HepG2 (cell line): ENCODE results near the gene FOSB. TPM values are rescaled to one million over a fixed set of nuclear protein-coding genes. Genes with fewer than 3 reads are reported as not detected.
A peak's percentile ranks its signal among the peaks of the same experiment; 100 is the strongest.

Experiments
- CCAR2 ChIP-seq: fragments of 200-400 bp; formaldehyde crosslinking; optimal IDR thresholded peaks from 2 replicates; pipeline ENCODE3; 2018; ENCODE audit warnings: low read depth, mild to moderate bottlenecking, low read length, moderate library complexity
- DZIP1 ChIP-seq: sonication (generic); formaldehyde crosslinking; IDR thresholded peaks from 2 replicates; pipeline ENCODE4 v1.5.0; 2020; ENCODE audit warnings: mild to moderate bottlenecking, missing genetic modification reagents
- GABPA ChIP-seq, 2 experiments: IDR thresholded peaks; 2 replicates each; pipeline ENCODE4 v1.6.1; 2011 to 2016; ENCODE audit warnings: low read depth in 2 of 2, low read length in 1 of 2, missing biosample characterization in 1 of 2, missing genetic modification characterization in 1 of 2
- GABPB1 ChIP-seq: IDR thresholded peaks from 2 replicates; pipeline ENCODE4 v1.6.1; 2016; ENCODE audit warnings: mild to moderate bottlenecking, missing genetic modification reagents, moderate library complexity, missing compliant biosample characterization
- GTF2F1 ChIP-seq: fragments of 150-350 bp; IDR thresholded peaks from 2 replicates; pipeline ENCODE4 v1.6.1; 2014; ENCODE audit warnings: low read length
- MEIS1 ChIP-seq: sonication (generic); formaldehyde crosslinking; IDR thresholded peaks from 2 replicates; pipeline ENCODE4 v1.9.0; 2021; ENCODE audit warnings: mild to moderate bottlenecking, missing genetic modification reagents, moderate library complexity, borderline replicate concordance
- POLR2A ChIP-seq, 2 experiments: IDR thresholded peaks; 2 replicates each; pipeline ENCODE4 v1.6.1; 2011; ENCODE audit warnings: low read depth in 2 of 2, low read length in 2 of 2, mild to moderate bottlenecking in 1 of 2, moderate library complexity in 1 of 2; ENCODE audit not compliant: insufficient read depth in 1 of 2
- SAP130 ChIP-seq: IDR thresholded peaks from 2 replicates; pipeline ENCODE4 v1.6.1; 2016; ENCODE audit warnings: low read depth
- SPEN ChIP-seq: sonication (generic); formaldehyde crosslinking; IDR thresholded peaks from 2 replicates; pipeline ENCODE4 v1.5.1; 2020; ENCODE audit warnings: low read depth, mild to moderate bottlenecking, missing genetic modification reagents
- SRF ChIP-seq: IDR thresholded peaks from 2 replicates; pipeline ENCODE4 v1.6.1; 2011; ENCODE audit warnings: mild to moderate bottlenecking, low read depth, low read length, moderate library complexity
- SSRP1 ChIP-seq: IDR thresholded peaks from 2 replicates; pipeline ENCODE4 v1.6.1; 2016; ENCODE audit warnings: control low read depth
- TBL1XR1 ChIP-seq: fragments of 150-350 bp; IDR thresholded peaks from 2 replicates; pipeline ENCODE4 v1.6.1; 2014; ENCODE audit warnings: borderline replicate concordance, low read length; ENCODE audit not compliant: partially characterized antibody
- TEAD3 ChIP-seq: optimal IDR thresholded peaks from 2 replicates; pipeline ENCODE3; 2016; ENCODE audit warnings: borderline replicate concordance
- THAP11 ChIP-seq: IDR thresholded peaks from 2 replicates; pipeline ENCODE4 v1.6.1; 2016; ENCODE audit warnings: missing biosample characterization, missing genetic modification reagents
- ZC3H13 ChIP-seq: sonication (generic); formaldehyde crosslinking; IDR thresholded peaks from 2 replicates; pipeline ENCODE4 v1.8.1; 2023; ENCODE audit warnings: mild to moderate bottlenecking, missing genetic modification reagents, moderate library complexity
- ZMYM4 ChIP-seq: sonication (generic); formaldehyde crosslinking; IDR thresholded peaks from 2 replicates; pipeline ENCODE4 v1.8.1; 2023; ENCODE audit warnings: mild to moderate bottlenecking, missing genetic modification reagents
- ZNF225 ChIP-seq: sonication (generic); formaldehyde crosslinking; IDR thresholded peaks from 2 replicates; pipeline ENCODE4 v1.4.0; 2020; ENCODE audit warnings: mild to moderate bottlenecking, missing genetic modification reagents
- ZNF232 ChIP-seq: sonication (generic); formaldehyde crosslinking; IDR thresholded peaks from 2 replicates; pipeline ENCODE4 v1.4.0; 2020; ENCODE audit warnings: missing genetic modification reagents, borderline replicate concordance
- ZNF331 ChIP-seq: sonication (generic); formaldehyde crosslinking; IDR thresholded peaks from 2 replicates; pipeline ENCODE4 v1.4.0; 2020; ENCODE audit warnings: missing genetic modification reagents
- ZNF503 ChIP-seq: sonication (generic); formaldehyde crosslinking; IDR thresholded peaks from 2 replicates; pipeline ENCODE4 v1.4.0; 2020; ENCODE audit warnings: missing genetic modification reagents
- ZNF841 ChIP-seq: sonication (generic); formaldehyde crosslinking; IDR thresholded peaks from 2 replicates; pipeline ENCODE4 v1.8.1; 2023; ENCODE audit warnings: missing genetic modification reagents, borderline replicate concordance
- polyA plus RNA-seq, 8 experiments: library from polyadenylated mRNA; depleted of rRNA in 3 of 8; stranded (reverse) in 7 of 8; unstranded in 1 of 8; fragments of >200 nt; fragmentation: Illumina TruSeq in 4 of 8; extraction: Trizol in 4 of 8; gene quantifications; 2 replicates each; pipeline versions ENCODE4 v1.2.1 to v1.2.3, GENCODE V29; 2011 to 2016; ENCODE audit warnings: low read depth in 4 of 8, missing spikeins in 1 of 8, mixed read lengths in 1 of 8; ENCODE audit not compliant: insufficient read depth in 1 of 8
- total RNA-seq, 5 experiments: library from RNA; depleted of rRNA; stranded (reverse); fragments of >200 nt; fragmentation: Illumina TruSeq; extraction: Trizol; gene quantifications; 2 replicates each; pipeline ENCODE4 v1.2.3, GENCODE V29; 2016; ENCODE audit warnings: low read depth in 1 of 5
- TF ChIP-seq, protein P1 (sequence below): sonication (generic); formaldehyde crosslinking; conservative IDR thresholded peaks from 2 replicates; pipeline ENCODE4 v1.4.0; 2020; ENCODE audit warnings: mild to moderate bottlenecking, missing genetic modification reagents, moderate library complexity

FOSB gene
- total and polyA plus RNA-seq, 2 of the 13 experiments (the other 11 are each of a cell fraction or from before 2014, with no cell fraction given): 2.8 to 6.0 TPM

DNA sequence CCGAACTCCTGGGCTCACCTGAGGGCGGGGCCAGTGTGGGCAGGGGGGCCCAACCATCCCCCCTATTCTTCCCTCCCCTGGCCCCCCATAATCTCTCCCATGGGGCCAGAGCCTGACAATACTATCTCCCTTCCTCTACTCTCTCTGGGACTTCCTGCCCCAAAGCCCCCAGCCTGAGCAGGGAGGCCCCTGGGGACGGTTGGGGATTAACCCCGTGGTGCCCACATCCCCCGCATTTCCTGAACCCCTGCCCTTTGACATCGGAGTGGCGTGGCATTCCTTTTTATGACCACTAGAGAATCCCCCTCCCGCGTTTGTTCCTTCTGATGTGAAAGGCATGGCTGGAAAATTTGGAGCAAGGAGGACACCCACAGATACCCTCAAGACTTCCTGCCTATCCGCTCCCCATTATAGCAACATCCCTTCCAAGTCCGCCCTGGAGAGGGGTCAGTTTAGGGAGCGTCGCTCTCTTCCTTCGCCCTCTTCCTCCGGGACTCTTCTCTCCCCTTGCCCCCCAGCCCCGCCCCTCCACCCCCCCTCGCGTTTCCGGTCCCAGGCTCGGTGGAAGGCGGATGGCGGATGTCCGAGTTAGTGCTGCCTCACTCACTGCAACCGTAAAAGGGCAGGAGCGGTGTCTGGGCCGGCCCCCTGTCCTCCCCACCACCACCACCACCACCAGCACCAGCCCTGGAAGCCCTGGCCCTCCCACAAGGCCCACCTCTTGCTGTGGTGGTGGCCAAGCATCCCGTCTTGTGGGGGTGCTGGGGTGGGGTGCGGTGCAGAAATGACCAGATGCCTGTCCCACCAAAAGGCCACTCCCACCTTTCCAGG lies 41.3 kb downstream of the FOSB start (continued):
- TF ChIP-seq DZIP1 (CRISPR knock-in tag): 0 out of 2 replicates have a peak, but pooled peaks have one; percentile 22
- peak; percentile 71; the same call in 1 of the 2 replicates for TF ChIP-seq ZC3H13 (CRISPR knock-in tag)
- TF ChIP-seq THAP11 (CRISPR knock-in tag): peak; percentile 29
- TF ChIP-seq ZNF225 (CRISPR knock-in tag): no peak
- TF ChIP-seq SAP130 (CRISPR knock-in tag): peak; percentile 61
- 0 out of 2 replicates have a peak, but pooled peaks have one; percentile 10 for TF ChIP-seq ZNF331 (CRISPR knock-in tag)
- 0 out of 2 replicates have a peak, but pooled peaks have one; percentile 14 for TF ChIP-seq SSRP1 (CRISPR knock-in tag)
- 0 out of 2 replicates have a peak, but pooled peaks have one; percentile 1 for TF ChIP-seq ZNF503 (CRISPR knock-in tag)
- peak; percentile 51 for TF ChIP-seq GABPA (IDR thresholded peaks at IDR 0.05; ENCODE audit: low read depth, low read length)
- peak; percentile 76 for TF ChIP-seq GABPA (CRISPR knock-in tag; IDR thresholded peaks at IDR 0.05; ENCODE audit: low read depth)
- TF ChIP-seq SRF: peak; percentile 75
- TF ChIP-seq GABPB1 (CRISPR knock-in tag): peak; percentile 79
- peak; percentile 28; the same call in 1 of the 2 replicates for TF ChIP-seq ZMYM4 (CRISPR knock-in tag)
- no peak for TF ChIP-seq ZNF841 (CRISPR knock-in tag)
- TF ChIP-seq SPEN: 0 out of 2 replicates have a peak, but pooled peaks have one; percentile 23
- no peak for TF ChIP-seq ZNF232 (CRISPR knock-in tag)
- no peak for TF ChIP-seq TBL1XR1
- peak; percentile 6 for TF ChIP-seq TEAD3 (CRISPR knock-in tag)
- TF ChIP-seq CCAR2: no peak
- TF ChIP-seq GTF2F1: no peak
- 0 out of 2 replicates have a peak, but pooled peaks have one; percentile 69 for TF ChIP-seq MEIS1 (CRISPR knock-in tag)
- TF ChIP-seq, protein P1, sequence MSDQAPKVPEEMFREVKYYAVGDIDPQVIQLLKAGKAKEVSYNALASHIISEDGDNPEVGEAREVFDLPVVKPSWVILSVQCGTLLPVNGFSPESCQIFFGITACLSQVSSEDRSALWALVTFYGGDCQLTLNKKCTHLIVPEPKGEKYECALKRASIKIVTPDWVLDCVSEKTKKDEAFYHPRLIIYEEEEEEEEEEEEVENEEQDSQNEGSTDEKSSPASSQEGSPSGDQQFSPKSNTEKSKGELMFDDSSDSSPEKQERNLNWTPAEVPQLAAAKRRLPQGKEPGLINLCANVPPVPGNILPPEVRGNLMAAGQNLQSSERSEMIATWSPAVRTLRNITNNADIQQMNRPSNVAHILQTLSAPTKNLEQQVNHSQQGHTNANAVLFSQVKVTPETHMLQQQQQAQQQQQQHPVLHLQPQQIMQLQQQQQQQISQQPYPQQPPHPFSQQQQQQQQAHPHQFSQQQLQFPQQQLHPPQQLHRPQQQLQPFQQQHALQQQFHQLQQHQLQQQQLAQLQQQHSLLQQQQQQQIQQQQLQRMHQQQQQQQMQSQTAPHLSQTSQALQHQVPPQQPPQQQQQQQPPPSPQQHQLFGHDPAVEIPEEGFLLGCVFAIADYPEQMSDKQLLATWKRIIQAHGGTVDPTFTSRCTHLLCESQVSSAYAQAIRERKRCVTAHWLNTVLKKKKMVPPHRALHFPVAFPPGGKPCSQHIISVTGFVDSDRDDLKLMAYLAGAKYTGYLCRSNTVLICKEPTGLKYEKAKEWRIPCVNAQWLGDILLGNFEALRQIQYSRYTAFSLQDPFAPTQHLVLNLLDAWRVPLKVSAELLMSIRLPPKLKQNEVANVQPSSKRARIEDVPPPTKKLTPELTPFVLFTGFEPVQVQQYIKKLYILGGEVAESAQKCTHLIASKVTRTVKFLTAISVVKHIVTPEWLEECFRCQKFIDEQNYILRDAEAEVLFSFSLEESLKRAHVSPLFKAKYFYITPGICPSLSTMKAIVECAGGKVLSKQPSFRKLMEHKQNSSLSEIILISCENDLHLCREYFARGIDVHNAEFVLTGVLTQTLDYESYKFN (CRISPR knock-in tag): 0 out of 2 replicates have a peak, but pooled peaks have one; percentile 9
- TF ChIP-seq POLR2A (IDR thresholded peaks at IDR 0.05; ENCODE audit: insufficient read depth in 1 of 2, low read depth in 2 of 2, low read length in 2 of 2): peak in 1 of 2 experiments; percentile 37; a peak in 3 of 4 replicates
